CD4-positive, alpha-beta T cell treated with Interleukin-15 for 1 hour (primary cell): ENCODE results near the gene THEMIS.
"Not testable (repeated sequence)": the region's sequence is repeated elsewhere in the genome, so short reads cannot be mapped to it uniquely, and the experiment has no call there.

Experiments
- DNase-seq: peaks from one replicate; pipeline ENCODE4 v3.0.0-alpha.2; 2020

Gene THEMIS

GRCh38 chr6:127716465-127716864 is 184.4 kb downstream of the THEMIS start:
- no peak for DNase-seq

- no peak for DNase-seq
Measured at GRCh38 chr6:127710668-127711067, 190.2 kb downstream of the THEMIS start.

- DNase-seq = no peak
Measured at GRCh38 chr6:127706216-127706615, 194.6 kb downstream of the THEMIS start.

GRCh38 chr6:127695108-127695507 is 205.8 kb downstream of the THEMIS start:
- DNase-seq = no peak

GRCh38 chr6:127691146-127691545 is 209.7 kb downstream of the THEMIS start:
- no peak for DNase-seq

GRCh38 chr6:127690588-127690987 is 210.3 kb downstream of the THEMIS start:
- no peak for DNase-seq

- DNase-seq = no peak
Measured at GRCh38 chr6:127690092-127690491, 210.8 kb downstream of the THEMIS start.

- not testable (repeated sequence) for DNase-seq
Measured at GRCh38 chr6:127687490-127687889, 213.4 kb downstream of the THEMIS start.

- no peak for DNase-seq
Measured at GRCh38 chr6:127686084-127686483, 214.8 kb downstream of the THEMIS start.

- DNase-seq = no peak
Measured at GRCh38 chr6:127684501-127684900, 216.4 kb downstream of the THEMIS start.
